Muscle of leg (tissue), 11 donors: ENCODE data around the gene KIAA1586. TPM values are rescaled to one million over a fixed set of nuclear protein-coding genes. Genes with fewer than 3 reads are reported as not detected.
"Not testable (repeated sequence)": the region's sequence is repeated elsewhere in the genome, so short reads cannot be mapped to it uniquely, and the experiment has no call there.

Experiments
- DNase-seq: peaks from one replicate; pipeline ENCODE4 v3.0.0; 2013
- H3K27ac ChIP-seq: one replicate; pipeline ENCODE4 v1.5.1; 2013; ENCODE audit warnings: mild to moderate bottlenecking, low read length, control low read depth
- H3K27me3 ChIP-seq: one replicate; pipeline ENCODE4 v1.6.1; 2013; ENCODE audit warnings: low read length; ENCODE audit not compliant: control insufficient read depth, insufficient read depth
- H3K36me3 ChIP-seq: one replicate; pipeline ENCODE4 v1.6.1; 2013; ENCODE audit warnings: low read length; ENCODE audit not compliant: control insufficient read depth, insufficient read depth
- H3K4me1 ChIP-seq: one replicate; pipeline ENCODE4 v1.6.1; 2013; ENCODE audit warnings: low read length; ENCODE audit not compliant: control insufficient read depth, insufficient read depth
- H3K4me3 ChIP-seq: one replicate; pipeline ENCODE4 v1.5.1; 2013; ENCODE audit warnings: low read length, control low read depth
- H3K9me3 ChIP-seq: replicated peaks from 2 replicates; pipeline ENCODE4 v1.6.1; 2013; ENCODE audit warnings: low read depth, low read length; ENCODE audit not compliant: control insufficient read depth
- WGBS: methylation state at CpG from one replicate; pipeline ENCODE4 v1.1.5; 2013; ENCODE audit warnings: missing lambda C conversion rate; ENCODE audit not compliant: insufficient coverage; 5-methylcytosine and 5-hydroxymethylcytosine counted together
- polyA plus RNA-seq, 8 donors: library from polyadenylated mRNA; unstranded; fragments of 120-200 nt; gene quantifications; one replicate each; pipeline versions ENCODE4 v1.2.1 to v1.2.3, GENCODE V29; 2013; ENCODE audit warnings: inconsistent platforms in 1 of 8, low replicate concordance in 1 of 8; ENCODE audit not compliant: insufficient read length in 8 of 8, insufficient read depth in 1 of 8
- total RNA-seq: library from RNA; stranded (reverse); fragments of 120-200 nt; gene quantifications from one replicate; pipeline ENCODE4 v1.2.4, GENCODE V29; 2013

The KIAA1586 gene
- total and polyA plus RNA-seq, 9 donors, result 8.6 to 14.8 (median 12.4) TPM

DNA sequence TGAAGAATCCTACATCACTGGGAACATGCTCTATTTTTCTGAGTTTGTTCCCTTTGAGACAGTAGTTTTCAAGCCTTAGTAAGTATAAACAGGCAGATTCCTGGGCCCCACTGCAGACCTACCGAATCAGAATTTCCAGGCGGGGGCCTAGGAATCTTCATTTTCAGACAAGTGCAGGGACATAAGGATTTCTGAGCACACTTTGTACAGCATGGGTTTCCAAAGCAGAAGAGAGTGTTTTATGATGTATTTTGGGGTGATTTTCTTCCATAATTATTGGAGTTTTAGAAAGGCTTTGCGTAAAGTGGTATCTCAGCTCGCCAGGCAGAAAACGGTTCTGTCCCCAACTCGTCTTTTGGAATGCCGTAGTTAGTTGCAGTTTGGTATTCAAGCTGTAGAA is 44.9 kb downstream of the KIAA1586 start:
- not testable (repeated sequence) for H3K4me3 ChIP-seq, H3K36me3 ChIP-seq, H3K27me3 ChIP-seq, H3K9me3 ChIP-seq, H3K4me1 ChIP-seq, DNase-seq, H3K27ac ChIP-seq
- WGBS, result 94% methylated on average over 3 of the region's 7 CpGs

DNA sequence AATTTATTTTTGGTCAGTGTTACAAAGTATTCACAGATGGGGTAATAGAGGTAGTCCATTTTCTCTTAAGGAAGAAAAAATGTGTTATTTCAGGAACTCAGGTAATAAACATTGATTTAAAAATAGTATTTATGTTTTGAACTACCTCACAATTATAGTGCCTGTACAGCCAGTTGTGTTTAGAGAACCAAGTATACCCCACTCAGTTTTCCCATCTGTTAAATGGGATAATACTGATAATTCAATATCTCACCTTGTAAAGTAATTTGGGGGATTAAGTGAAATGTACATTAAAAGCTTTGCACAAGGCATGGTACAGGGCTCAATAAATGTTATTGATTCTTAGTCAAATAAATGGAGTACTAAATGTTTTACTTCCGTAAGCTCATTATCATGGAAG is 48.2 kb downstream of the KIAA1586 start:
- no CpG with 5 or more reads among the region's 1 CpG for WGBS
- H3K27me3 ChIP-seq, result no peaks in the 10 kb centered on the region
- no peak for DNase-seq
- H3K9me3 ChIP-seq, result no peaks in the 10 kb centered on the region
- peaks cover 3% of the 10 kb centered on the region for H3K4me1 ChIP-seq
- no peak overlapping the region for H3K4me3 ChIP-seq
- peaks cover 12% of the 10 kb centered on the region for H3K36me3 ChIP-seq
- no peak overlapping the region for H3K27ac ChIP-seq

DNA sequence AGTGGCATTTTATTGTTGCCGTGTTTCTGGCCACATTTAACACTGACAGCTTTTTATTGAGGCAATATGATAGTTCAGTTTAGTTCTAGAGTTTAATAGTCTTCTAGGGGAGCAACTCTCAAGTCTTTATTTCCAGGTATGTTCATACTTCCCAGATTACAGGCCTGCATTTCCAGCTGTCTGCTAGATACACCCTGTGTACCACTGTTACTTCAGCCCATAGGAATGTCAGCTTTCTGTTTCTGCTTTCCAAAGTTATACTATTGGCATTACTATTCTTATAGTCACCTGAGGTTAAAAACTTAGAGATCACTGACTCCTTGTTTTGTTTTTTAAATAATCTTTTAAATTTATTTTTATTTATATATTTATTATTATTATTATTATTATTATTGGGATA is 51.1 kb downstream of the KIAA1586 start:
- H3K9me3 ChIP-seq, result no peaks in the 10 kb centered on the region
- no CpG with 5 or more reads among the region's 1 CpG for WGBS
- H3K4me1 ChIP-seq, result no peaks in the 10 kb centered on the region
- DNase-seq, result no peak
- H3K4me3 ChIP-seq, result no peak overlapping the region
- no peak overlapping the region for H3K27ac ChIP-seq
- no peaks in the 10 kb centered on the region for H3K27me3 ChIP-seq
- H3K36me3 ChIP-seq, result peaks cover 38% of the 10 kb centered on the region

DNA sequence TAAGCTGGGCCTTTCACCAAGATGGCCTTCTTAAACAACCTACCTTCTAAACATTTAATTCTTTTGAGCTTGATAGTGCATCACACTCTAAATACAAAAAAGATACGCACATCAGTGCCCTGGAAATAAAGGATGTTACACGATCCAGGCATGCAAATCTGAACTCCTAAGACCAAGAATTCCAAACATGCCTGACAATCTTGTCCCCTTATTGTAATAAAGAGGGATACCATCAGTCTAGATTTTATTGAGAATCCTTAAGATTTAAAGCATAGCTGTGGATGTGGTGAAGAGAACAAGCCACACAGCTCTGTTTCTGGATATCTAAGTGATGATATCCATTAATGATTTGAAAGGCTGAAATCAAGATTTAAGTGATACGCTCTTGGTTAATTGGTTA is 56.5 kb downstream of the KIAA1586 start:
- H3K27me3 ChIP-seq, result no peaks in the 10 kb centered on the region
- no peak overlapping the region for H3K27ac ChIP-seq
- no CpG with 5 or more reads among the region's 3 CpGs for WGBS
- no peak for DNase-seq
- H3K4me3 ChIP-seq, result no peak overlapping the region
- no peaks in the 10 kb centered on the region for H3K9me3 ChIP-seq
- no peaks in the 10 kb centered on the region for H3K4me1 ChIP-seq
- peaks cover 36% of the 10 kb centered on the region for H3K36me3 ChIP-seq

DNA sequence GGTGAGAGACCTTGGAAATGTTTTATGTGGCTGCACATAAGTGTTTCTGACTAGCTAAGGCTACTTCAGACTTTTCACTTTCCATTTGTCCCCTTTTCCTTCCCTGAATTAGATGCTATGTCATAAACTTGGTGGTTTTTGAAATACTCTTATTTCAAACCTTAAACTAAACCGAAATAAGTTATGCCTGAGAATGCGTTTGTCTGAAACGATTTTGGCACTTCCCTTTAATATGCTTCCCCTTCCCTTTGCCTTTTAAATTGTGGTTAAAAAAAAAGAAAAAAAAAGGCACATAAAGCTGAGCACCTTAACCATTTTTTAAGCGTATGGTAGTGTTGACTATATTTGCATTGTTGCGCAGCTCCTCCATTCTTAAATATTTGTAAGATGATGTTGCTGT is 57.8 kb downstream of the KIAA1586 start:
- no CpG with 5 or more reads among the region's 5 CpGs for WGBS
- no peaks in the 10 kb centered on the region for H3K27me3 ChIP-seq
- peaks cover 35% of the 10 kb centered on the region for H3K36me3 ChIP-seq
- peak; percentile 3 for DNase-seq
- no peak overlapping the region for H3K27ac ChIP-seq
- H3K9me3 ChIP-seq, result no peaks in the 10 kb centered on the region
- H3K4me1 ChIP-seq, result no peaks in the 10 kb centered on the region
- no peak overlapping the region for H3K4me3 ChIP-seq

Other genes starting within 250 kb of the KIAA1586 start
- gene BEND6, start 91.6 kb upstream of the KIAA1586 start, total RNA-seq, result 0.27 TPM
- 1 to 10 TPM in 1 of 8 donors, under 1 TPM in 7; 0.18 to 1.6 (median 0.38) TPM for gene BEND6, start 91.6 kb upstream of the KIAA1586 start, polyA plus RNA-seq
- 37.9 TPM for gene ZNF451, start 43.5 kb downstream of the KIAA1586 start, total RNA-seq
- gene ZNF451, start 43.5 kb downstream of the KIAA1586 start, polyA plus RNA-seq, result 10 to 100 TPM; 16.9 to 27.0 (median 18.4) TPM
- 10.2 TPM for gene BAG2, start 125.6 kb downstream of the KIAA1586 start, total RNA-seq
- 10 to 100 TPM; 10.2 to 13.2 (median 11.8) TPM for gene BAG2, start 125.6 kb downstream of the KIAA1586 start, polyA plus RNA-seq
- 19.6 TPM for gene RAB23, start 175.6 kb downstream of the KIAA1586 start, total RNA-seq
- 10 to 100 TPM; 11.1 to 24.1 (median 14.1) TPM for gene RAB23, start 175.6 kb downstream of the KIAA1586 start, polyA plus RNA-seq